ENCODE results near the gene DLGAP4.

The DLGAP4 gene

GRCh38 chr20:36336204-36336603, 30.1 kb downstream of the DLGAP4 start:
- in situ Hi-C loops (cut with HindIII; ENCODE audit: low sequenced_read_pairs), result no loop called here
- no peak for DNase-seq (ENCODE audit: low read depth, low spot score)
- H3K4me3 ChIP-seq (ENCODE audit: low read depth, low read length), result no peak overlapping the region
- no peak for TF ChIP-seq CTCF (IDR thresholded peaks at IDR 0.05; ENCODE audit: low read depth, low read length)

GRCh38 chr20:36336954-36337704, 31.0 kb downstream of the DLGAP4 start:
- no peak overlapping the region for H3K4me3 ChIP-seq (ENCODE audit: low read depth, low read length)
- TF ChIP-seq CTCF (IDR thresholded peaks at IDR 0.05; ENCODE audit: low read depth, low read length), result no peak
- in situ Hi-C loops (cut with HindIII; ENCODE audit: low sequenced_read_pairs), result no loop called here
- no peak for DNase-seq (ENCODE audit: low read depth, low spot score)

GRCh38 chr20:36337886-36338285, 31.7 kb downstream of the DLGAP4 start:
- H3K4me3 ChIP-seq (ENCODE audit: low read depth, low read length), result no peak overlapping the region
- DNase-seq (ENCODE audit: low read depth, low spot score), result no peak
- TF ChIP-seq CTCF (IDR thresholded peaks at IDR 0.05; ENCODE audit: low read depth, low read length), result no peak
- in situ Hi-C loops (cut with HindIII; ENCODE audit: low sequenced_read_pairs), result no loop called here

GRCh38 chr20:36339646-36340592, 33.8 kb downstream of the DLGAP4 start:
- in situ Hi-C loops (cut with HindIII; ENCODE audit: low sequenced_read_pairs), result no loop called here
- TF ChIP-seq CTCF (IDR thresholded peaks at IDR 0.05; ENCODE audit: low read depth, low read length), result no peak
- DNase-seq (ENCODE audit: low read depth, low spot score), result no peak
- H3K4me3 ChIP-seq (ENCODE audit: low read depth, low read length), result no peak overlapping the region

GRCh38 chr20:36340593-36340990, 34.5 kb downstream of the DLGAP4 start:
- no peak overlapping the region for H3K4me3 ChIP-seq (ENCODE audit: low read depth, low read length)
- in situ Hi-C loops (cut with HindIII; ENCODE audit: low sequenced_read_pairs), result no loop called here
- no peak for DNase-seq (ENCODE audit: low read depth, low spot score)
- no peak for TF ChIP-seq CTCF (IDR thresholded peaks at IDR 0.05; ENCODE audit: low read depth, low read length)

GRCh38 chr20:36341331-36342020, 35.3 kb downstream of the DLGAP4 start:
- no peak for TF ChIP-seq CTCF (IDR thresholded peaks at IDR 0.05; ENCODE audit: low read depth, low read length)
- H3K4me3 ChIP-seq (ENCODE audit: low read depth, low read length), result no peak overlapping the region
- no peak for DNase-seq (ENCODE audit: low read depth, low spot score)
- in situ Hi-C loops (cut with HindIII; ENCODE audit: low sequenced_read_pairs), result no loop called here

Measured in astrocyte of the spinal cord (primary cell).